Inferior parietal cortex (tissue), 1 donor: ENCODE measurements around the gene FBXO31.
"Not testable (repeated sequence)": the region's sequence is repeated elsewhere in the genome, so short reads cannot be mapped to it uniquely, and the experiment has no call there.

ENCODE experiments used
- DNase-seq: peaks from one replicate; pipeline ENCODE4 v3.0.0-alpha.2; 2016; ENCODE audit errors: extremely low spot score

FBXO31 gene

DNA sequence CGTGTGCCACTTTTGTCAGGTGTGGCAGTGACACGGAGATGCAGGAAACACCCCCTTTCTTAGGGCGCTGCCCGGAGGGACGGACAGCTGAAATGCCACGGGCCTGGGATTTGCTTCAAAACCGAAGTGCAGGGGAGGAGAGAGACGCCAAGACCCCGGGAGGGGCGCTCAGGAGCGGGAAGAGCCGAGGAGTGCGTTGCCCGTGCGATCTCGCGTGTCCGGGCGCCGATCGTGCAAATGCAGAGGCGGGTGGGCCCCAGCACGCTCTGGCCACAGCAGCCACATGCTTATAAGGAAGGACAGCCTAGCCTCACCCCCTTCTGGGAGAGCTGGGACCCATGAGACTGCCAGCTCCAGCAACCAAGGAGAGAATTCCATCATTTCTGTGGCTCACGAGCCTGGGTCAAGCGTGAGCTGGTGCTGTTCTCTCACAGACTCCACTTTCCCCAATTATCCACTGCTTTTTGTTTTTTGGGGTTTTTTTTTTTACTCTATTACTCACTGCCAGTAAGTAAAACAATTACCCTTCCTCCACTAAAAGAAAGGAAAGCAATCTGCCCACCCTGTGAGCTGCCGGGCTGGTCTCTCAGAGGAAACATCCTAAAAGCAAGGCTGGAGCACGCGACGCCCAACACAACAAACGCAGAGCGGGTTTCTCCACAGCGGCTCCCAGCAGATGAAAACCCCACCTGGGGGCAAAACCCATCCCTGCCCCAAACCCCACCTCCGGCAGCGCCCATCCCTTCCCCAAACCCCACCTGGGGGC is 39.2 kb downstream of the FBXO31 start:
- DNase-seq = no peak

DNA sequence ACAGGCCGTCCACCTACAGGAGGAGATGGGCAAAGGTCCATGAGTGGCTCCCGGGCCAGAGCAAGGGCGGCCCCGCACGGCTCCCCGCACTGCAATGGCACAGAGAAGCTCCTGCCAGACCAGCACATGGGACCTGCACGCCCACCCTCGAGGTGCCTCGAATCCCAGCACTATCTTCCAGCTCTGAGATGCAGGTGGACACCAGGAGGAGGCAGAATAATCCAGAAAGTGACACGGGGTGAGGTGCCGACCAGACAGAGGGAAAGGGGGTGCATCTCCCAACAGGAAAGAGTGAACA is 39.9 kb downstream of the FBXO31 start:
- DNase-seq = no peak

DNA sequence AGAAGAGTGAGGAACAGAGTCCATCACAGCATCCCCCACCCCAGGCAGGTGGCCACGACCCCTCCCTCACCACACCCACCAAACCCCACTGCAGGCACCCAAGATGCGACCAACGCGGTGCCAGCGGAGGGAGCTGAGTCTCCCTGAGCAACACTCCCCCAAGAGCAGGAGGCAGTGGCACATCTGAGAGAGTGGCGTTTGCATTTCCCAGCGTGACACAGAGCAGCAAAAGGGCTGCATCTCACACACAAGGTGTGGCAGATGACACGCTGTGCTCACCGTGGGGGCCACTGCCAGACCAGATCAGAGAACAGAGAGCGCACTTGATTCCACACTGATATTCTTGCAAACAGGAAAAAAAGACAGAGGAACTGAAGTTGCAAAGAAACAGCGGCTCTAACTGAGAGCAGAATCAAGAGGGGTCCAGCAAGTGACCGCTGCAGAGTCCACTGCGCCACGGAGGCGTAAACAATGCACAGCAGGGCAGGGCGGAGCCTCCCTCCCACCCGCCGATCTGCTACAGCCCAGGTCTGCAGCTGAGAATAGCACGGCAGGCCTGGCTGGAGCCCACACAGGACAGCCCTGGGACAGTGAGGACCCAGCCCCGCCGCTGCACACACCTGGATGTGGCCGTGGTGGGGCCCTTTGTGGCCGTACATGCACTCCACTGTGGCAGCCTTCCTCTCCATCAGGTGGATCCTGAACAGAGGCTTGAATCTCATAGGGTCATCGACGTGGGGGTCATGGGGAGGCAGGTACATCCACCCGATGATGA is 40.4 kb downstream of the FBXO31 start:
- DNase-seq = no peak

DNA sequence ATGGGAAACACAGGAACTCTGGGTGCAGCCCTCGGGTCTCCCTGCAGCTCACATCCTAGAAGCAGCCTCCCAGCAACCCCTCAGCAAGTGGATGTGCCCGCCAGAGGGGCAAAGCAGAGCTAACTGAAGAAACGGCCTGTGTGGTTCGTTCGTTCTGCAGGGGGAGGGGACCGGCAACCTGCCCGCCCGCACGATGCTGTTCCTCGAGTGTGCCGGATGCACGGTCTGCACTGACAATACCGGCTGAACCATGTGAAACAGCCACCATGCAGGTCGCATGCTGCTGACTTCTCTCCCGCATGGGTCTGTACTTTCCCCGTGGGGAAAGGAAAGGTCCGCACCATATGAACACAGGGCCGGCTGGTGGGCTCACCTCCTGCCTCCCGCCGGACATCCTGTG is 41.1 kb downstream of the FBXO31 start:
- DNase-seq = no peak

DNA sequence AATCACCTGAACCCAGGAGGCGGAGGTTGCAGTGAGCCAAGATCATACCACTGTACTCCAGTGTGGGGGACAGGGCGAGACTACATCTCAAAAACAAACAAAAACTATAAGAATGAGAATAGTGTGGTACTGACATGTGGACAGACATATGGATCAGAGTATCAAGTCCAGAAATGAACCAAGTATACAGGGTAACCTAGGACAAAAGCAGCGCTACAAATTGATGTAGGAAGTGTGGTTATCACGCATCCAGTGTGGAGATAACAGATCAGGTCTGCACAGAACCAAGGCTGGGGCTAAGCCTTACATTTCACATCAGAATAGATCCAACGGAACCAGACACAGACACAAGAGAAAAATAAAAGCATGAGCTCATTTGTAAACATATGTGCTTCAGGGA is 43.4 kb downstream of the FBXO31 start:
- DNase-seq = no peak

DNA sequence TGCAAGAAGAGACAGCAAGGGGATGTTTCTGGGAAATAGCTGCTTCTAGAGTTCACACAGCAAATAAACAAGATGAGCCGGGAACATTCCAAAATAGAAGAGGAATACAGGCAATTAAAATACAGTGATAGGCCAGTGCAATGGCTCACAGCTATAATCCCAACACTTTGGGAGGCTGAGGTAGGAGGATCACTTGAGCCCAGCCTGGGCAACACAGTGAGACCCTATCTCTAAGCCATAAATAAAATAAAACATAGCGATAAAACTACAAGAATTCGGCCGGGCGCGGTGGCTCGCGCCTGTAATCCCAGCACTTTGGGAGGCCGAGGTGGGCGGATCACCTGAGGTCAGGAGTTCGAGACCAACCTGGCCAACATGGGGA is 43.9 kb downstream of the FBXO31 start:
- not testable (repeated sequence) for DNase-seq

DNA sequence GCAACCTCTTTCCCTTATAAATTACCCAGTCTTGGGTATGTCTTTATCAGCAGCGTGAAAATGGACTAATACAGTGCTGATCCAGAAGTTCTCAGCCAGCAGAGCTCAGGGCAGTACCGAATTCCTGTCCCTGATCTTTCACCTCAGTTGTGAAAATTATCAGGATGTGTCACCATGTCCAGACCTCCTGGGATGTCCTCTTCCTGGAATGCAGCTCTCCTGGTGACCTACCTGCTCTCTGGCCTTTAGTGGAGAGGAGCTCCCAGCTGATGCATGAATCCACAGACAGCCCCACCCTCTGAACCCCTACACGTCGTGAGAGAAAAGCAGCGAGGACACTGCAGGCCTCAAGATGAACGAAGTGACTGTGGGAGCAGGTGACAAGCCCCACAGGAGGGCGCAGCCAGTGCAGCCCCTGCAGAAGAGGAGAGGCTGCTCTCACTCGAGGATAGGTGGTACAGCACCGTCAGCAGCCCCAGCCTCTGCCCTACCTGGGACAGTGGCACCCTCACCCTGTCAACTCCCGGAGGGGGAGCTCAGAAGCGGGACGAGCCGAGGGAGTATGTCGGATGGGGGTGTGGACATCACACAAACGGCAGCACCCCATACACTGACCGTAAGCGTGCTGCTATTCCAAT is 44.4 kb downstream of the FBXO31 start:
- no peak for DNase-seq

DNA sequence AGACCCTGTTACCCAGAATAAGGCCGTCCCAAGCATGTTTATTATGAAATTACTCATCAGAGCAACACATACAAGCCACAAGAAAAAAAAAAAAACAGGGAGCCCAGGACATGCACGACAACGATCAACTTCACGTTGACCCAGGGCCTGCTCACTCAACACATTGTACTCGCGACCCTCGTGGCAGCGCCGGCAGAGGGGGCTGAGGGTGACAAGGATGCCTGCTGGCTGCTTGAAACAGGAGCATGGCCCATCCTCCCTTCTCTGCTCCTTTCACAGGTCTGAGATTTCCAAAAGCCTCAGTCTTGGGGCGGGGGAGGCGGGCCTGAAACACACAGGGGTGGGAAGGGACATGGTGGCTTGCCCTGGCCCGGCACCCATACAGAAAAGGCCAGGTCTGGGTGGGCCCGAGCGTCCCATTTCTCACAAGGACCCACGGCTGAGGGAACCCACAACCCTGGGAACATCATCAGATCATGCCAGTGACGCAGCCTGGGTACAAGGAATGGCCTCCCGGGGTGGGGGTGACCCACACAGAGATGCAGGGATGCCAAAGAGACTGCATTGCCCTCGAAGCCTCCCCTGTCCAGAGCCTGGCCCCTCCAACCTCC is 45.3 kb downstream of the FBXO31 start:
- DNase-seq = no peak

DNA sequence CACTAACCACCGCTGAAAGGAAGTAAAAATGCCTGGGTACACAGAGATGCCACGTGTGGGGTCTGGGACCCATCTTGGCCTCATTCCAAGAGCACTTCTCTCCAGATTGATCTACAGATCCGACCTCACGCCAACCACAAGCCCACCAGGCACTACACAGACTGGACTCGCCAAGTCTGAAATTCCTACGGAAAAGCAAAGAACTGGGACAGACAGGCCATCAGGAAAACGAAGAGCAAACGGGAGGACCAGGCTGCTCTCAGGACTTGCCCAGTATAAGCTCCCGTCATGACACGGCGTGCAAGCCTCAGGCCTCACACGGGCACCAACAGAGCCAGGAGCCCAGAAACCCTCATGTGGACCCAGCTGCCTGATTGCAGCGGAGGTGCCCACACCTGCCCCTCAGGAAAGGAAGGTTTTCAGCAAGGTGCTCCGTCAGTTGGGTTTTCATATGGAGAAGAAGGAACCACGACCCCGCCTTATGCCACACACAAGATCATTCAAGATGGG is 46.3 kb downstream of the FBXO31 start:
- no peak for DNase-seq

DNA sequence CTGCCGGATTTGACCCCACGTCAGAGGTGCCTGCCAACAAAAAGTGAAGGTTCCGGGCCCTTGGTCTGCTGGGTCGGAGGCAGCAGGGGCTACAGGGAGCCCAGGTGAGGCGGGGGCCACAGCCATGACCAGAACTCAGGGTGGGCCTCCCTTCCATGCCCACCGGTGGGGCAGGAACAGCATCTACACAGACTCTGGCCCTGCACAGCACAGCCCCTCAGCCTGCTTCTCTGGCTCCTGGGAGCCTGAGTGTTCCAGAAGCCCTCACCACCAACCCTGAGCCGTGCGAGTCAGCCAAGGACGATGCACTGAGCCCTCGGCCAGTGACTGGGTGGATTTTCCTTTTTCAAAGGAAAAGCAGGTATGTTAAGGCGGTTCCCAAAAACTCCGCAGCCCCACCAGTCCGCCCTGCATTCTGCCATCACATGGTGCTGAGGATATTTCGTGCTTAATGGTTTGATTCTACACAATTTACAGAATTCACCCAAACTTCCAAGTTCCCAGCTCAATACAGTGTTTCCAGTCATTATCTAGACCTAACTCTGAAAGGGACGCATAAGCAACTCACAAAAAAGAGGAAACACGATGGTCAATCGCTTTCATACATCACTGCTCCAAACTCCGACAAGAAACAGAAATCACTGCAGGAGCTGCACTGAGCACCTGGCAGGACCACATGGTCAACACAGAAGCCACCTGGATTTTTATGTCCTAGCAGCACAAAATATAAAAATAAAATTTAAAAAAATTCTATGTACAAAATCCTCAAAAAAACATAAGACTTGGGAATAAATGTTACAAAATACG is 46.9 kb downstream of the FBXO31 start:
- no peak for DNase-seq

DNA sequence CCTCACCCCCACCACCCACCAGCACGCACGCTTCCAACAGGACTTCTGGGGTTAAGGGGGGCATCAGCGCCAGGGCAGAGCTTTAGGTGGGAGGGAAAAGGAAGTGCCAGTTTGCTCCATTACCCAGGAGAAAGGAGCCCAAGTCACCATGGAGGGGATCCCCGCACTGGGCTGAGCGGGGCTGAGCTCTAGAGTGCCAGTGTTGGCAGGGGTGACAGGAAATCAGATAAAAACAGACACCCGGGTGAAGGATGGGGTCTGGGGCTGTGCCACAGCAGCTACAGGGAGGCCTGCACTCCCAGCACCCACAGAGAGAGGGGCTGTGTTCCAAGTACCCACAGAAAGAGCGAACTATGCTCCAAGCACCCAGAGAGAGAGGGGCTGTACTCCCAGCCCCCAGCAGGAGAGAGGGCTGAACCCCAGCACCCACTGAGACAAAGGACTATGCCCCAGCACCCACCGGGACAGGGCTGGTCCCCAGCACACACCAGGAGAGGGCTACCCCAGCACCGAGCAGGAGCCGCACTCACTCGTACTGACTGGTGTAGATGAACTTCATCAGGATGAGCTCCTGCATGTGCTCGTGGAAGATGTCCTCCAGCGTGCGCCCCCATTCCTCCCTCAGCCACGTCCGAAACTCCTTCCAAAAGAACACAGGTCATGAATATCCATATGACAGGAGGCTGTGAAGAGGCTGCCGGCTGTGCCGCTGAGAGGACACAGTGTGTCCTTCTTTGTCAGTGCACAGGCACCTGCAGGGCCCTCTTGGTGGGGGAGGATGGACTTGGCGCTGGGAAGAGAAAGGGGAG is 47.7 kb downstream of the FBXO31 start:
- DNase-seq = no peak

DNA sequence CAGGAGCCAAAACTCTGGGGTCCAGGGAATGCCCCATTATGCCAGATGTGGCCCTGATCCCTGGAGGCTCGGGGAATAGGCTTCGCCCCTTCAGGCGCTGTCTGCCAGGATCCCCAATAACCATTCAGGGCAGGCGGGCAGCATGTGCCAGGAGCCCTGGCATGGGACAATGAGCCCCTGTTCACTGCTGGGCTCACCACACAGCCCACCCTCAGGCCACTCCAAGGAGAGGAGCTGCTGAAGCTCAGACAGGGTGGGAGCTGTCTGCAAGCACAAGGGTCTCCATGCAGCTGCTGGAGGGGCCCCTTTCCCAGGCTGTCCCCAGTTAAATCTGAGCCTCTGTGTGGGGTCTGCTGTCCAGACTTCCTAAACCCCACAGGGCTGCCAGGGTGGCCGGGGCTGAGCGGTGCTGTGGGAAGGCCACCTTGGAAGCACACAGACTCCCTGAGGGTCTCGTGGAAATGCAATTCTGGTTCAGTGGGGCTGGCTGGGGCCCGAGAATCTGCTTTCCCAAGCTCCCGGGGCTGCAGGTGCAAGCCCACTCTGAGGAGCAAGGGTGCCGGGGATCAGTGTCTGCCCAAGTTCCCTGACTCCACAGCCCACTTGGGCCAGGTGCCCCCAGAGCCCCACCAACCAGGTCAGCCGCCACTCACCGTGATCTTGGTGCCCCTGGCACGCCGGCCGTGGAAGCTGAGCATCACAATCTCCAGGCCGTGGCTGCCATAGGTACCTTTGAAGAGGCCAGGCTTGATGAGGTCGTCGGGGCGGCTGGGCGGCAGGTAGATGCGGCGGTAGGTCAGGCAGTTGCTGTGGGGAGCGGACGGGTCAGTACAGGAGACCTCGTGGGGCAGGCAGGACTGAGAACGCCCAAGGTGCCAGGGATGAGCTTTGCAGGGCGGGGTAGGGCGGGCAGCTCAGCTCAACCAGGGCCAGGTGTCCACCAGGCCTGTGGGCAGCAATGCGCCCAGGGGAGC is 48.6 kb downstream of the FBXO31 start:
- DNase-seq = no peak

DNA sequence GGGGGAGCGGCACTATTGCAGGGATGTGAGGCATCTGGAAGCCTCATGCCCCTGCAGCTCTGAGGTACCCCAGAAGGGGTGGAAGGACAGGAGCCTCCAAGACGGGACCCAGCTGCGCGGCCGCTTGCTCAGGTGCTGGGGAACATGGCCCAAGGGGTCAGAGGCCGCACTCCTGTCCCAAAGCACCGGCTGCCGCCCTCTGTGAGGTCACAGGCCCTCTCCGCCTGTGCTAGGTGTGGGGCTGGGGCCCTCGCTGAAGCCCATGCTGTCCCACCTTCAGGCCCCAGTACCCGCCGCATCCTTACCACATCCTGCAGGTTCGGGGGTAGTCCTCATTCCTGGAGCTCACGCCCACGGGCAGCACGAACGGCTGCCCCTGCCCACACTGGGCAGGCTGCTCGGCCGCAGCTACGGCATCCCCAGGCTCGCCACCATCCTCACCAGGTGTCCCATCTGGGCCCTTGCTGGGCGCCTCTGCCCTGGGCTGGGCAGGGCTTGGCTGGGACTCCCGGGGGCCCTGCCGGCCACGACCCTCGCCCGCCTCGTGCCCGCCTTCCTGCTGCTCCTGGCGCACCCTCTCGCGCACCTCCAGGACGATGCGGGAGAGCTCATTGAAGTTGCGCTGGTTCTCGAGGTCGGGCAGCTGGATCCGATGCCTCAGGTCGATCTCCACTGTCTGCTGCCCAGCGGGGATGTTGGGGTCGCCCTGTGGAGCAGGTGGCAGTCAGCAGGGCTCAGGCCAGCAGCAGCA is 49.8 kb downstream of the FBXO31 start:
- no peak for DNase-seq

DNA sequence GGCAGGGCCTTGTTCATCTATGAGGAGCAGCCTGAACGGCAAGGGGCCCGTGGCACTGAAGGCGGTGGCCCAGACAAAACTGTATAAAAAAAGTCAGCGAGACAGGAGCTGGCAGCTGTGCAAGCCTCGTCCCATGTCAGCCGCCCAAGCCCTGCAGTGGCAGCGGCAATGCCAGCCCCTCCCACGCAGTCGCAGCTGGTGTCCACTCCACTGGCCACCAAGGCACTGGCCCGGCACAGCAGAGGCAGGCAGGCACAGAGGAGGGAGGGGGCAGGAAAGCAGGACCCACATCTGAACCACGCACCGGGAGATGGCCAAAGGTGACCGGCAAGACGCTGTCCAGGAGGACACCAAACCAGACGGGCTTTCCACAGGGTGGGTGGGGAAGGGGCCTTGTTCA is 50.5 kb downstream of the FBXO31 start:
- peak; percentile 45 for DNase-seq

DNA sequence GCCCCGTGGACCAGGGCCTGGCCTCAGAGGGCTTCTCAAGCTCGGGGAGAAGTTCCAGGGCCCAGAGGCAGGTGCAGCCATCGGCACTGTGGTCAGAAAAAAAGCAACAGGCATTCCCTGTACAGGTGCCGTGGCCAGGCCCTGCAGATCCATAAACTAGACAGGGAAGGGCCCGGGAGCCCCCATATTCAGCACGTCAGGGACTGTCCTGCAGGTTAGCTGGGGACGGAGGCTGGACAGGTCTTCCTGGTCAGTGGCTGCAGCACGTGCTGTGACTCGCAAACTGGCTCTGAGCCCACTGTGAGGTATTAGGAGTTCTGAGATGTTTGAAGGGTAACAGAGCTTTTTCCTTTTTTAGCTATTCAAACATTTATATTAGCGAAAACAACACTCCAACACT is 51.4 kb downstream of the FBXO31 start:
- DNase-seq = no peak

DNA sequence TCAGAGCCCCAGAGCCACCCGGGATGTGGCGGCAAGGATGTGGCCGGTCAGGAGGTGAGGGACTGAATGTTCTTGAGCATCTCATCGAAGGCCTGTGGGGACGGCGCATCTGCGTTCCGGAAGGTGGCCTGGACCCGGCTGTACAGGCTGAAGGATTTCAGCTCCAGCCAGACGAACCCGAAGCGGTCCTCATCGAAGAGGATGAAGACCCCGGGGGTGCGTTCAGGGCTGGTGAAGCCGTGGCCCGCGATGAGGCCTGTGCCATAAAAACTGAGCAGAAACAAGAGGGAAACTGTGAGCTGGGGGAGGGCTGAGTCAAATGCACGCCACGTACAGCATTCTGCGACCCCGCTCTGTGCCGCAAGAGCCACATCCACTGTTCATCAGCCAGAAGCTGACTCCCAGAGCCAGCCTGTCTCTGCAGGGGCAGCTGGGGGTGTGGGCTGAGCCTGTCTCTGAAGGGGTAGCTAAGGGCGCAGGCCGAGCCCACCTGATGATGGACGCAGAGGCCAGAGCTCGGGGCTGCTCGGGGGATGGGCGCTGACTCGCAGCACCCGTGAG is 52.3 kb downstream of the FBXO31 start:
- no peak for DNase-seq

DNA sequence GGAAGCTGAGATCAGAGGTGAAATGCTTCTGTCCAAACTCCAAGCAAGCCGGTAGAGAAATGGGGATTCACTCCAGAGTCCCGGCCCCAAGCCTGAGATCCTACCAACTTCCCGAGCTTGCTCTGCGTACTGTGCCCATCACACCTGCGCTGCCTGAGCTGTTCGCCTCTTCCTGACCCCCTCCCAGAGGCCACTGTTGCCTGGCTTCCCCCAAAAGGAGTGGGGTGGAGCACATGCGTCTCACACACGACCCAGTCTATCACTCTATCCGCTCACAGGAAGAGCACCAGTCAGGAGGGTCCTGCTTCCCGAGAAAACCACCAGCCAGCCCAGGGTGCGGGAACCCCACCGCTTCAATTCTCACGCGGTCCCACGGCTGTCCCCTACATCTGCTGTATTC is 52.9 kb downstream of the FBXO31 start:
- no peak for DNase-seq

DNA sequence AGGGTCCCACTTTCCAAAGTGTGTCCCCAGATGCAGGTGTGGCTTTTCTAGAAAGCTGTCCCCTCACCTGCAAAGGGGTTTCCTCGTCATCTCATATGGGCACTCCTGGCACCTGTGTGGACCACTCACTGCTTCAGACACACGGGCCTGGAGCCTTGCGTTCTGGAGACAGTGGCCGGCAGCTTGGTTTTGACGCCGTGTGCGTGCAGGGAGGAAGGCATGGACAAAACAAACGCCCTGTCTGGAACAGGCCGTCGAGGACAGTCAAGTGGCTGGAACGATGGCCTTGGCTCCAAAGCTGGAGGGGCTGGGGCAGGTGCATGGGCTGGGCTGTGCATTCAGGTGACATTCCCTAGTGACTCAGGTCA is 53.3 kb downstream of the FBXO31 start:
- DNase-seq = no peak
